GM18909 (cell line): ENCODE data around the gene TUBB.
A peak's percentile ranks its signal among the peaks of the same experiment; 100 is the strongest.
"Not testable (repeated sequence)": the region's sequence is repeated elsewhere in the genome, so short reads cannot be mapped to it uniquely, and the experiment has no call there.

Experiments used
- ATAC-seq: cut with Tn5 transposase; IDR thresholded peaks from one replicate; pipeline ENCODE4 v1.9.1; 2021; ENCODE audit warnings: mild to moderate bottlenecking; ENCODE audit not compliant: unreplicated experiment, poor library complexity

TUBB gene

DNA sequence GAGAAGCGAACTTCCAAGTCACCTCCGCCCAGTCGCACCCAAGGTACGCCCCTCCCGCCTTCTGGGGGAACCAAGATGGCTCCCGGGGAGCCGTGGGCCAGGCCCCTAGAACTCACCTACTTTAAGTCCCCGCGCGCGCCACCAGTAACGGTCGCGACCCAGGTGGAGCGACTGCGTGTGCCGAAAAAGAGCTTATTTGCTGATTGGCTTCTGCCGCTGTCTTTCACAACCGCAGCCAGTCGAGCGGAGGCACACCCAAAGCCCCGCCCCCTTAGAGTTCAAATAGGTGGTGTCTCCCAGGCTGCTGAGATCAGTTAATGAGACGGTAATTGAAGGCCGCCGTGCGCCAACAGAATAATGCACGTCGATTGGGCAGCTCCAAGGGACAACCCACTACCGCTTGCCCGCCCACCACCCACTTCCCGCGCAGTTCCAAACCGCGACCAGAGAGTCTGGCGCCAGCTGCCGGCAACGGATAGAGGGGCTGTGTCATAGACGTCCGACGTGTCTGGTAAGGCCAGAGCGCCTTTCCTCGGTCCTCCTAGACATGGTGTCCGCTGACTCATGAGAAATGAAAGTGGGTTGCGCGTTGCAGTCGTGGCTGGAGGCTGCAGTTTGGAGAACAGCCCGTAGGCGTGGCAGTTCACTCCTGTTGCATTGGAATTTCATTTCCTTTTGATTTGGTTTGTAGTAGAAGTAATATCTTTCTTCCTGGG is 2.9 kb upstream of the TUBB start, which contains the start of gene MDC1:
MDC1 (minus strand) TSS at position 153 of the 716 bp plus-strand sequence. CDS start 2,106 bp downstream, outside the sequence.
- peak; percentile 73 for ATAC-seq

DNA sequence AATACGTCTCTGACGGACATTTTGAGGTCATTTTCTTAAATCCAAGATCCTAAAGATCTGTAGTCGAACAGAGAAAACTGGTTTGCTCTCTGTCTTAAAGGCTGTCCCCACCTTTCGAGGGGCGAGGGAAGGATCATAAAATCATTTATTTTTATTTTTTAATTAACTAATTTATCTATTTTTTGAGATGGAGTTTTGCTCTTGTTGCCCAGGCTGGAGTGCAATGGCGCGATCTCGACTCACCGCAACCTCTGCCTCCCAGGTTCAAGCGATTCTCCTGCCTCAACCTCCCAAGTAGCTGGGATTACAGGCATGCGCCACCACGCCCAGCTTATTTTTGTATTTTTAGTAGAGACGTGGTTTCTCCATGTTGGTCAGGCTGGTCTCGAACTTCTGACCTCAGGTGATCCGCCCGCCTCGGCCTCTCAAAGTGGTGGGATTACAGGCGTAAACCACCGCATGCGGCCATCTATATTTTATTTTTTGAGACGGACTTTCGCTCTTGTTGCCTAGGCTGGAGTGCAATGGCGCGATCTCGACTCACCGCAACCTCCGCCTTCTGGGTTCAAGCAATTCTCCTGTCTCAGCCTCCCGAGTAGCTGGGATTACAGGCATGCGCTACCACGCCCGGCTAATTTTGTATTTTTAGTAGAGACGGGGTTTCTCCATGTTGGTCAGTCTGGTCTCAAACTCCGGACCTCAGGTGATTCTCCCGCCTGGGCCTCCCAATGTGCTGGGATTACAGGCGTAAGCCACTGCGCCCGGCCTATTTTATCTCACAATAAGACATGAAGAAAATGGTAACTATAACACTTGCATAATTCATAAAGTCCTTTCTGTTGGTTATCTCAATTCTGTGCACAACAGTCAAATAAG is 2.1 kb upstream of the TUBB start:
- ATAC-seq = not testable (repeated sequence)

DNA sequence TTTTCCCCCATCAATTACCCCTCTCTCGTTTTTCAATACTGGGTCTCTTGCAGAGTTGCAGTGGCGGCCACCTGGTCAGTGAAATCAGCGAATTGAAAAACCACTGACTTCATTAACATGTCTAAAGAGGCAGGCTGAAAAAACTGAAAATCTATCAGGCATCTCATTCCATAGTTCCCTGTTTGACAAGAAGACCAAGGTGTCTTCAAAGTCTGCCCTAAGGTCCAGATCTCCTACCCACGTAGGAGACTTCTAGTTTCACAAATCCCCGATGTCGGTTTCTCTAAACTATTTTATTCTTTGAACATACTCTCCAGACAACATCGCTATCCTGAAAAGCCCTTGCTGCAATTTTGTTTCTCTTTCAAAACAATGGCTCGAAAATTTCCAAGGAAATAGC is 796 bp upstream of the TUBB start:
- no peak for ATAC-seq

- no peak for ATAC-seq
These were observed 616 bp downstream of the TUBB start for GRCh38 chr6:30720738-30721197.

DNA sequence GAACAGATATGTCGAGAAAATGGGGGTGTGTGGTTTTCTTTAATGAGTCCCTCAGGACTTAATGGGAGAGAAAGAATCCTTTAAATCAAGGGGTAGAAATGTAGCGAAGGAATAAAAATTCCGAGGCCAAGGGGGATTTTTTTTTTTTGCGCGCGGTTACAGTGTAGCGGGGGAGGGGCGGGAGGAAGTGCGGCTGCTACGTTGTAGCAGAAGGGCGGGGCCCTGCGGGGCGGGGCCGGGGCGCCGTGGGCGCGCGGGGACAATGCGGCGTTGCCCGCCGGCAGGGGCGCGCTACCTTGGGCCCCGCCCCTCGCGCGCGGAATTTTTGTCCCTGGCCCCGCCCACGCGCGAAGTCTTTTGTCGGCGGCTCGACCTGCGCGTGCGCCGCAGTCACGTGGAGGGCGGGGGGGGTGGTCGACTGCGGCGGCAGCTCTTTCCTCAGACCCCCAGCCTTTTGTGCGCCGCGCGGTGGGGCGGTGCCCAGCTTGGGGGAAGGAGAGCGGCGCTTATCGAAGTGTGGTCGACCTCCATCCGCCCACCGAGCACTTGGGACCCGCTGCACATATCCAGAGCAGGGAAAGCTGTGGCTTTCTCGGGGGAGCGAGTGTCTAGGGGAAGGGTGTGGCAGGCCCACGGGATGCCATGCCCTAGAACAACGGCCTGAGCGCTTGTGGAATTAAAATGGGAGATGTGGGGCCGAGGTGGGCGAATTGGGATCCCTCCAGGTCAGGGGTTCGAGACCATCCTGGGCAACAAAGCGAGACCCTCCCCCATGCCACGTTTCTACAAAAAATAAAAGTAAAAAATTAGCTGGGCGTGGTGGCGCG is 1.3 kb downstream of the TUBB start:
- peak; percentile 35 for ATAC-seq

GRCh38 chr6:30722025-30722279 is 1.8 kb downstream of the TUBB start:
- not testable (repeated sequence) for ATAC-seq

GRCh38 chr6:30722280-30723112 is 2.3 kb downstream of the TUBB start:
- peak; percentile 25 for ATAC-seq

DNA sequence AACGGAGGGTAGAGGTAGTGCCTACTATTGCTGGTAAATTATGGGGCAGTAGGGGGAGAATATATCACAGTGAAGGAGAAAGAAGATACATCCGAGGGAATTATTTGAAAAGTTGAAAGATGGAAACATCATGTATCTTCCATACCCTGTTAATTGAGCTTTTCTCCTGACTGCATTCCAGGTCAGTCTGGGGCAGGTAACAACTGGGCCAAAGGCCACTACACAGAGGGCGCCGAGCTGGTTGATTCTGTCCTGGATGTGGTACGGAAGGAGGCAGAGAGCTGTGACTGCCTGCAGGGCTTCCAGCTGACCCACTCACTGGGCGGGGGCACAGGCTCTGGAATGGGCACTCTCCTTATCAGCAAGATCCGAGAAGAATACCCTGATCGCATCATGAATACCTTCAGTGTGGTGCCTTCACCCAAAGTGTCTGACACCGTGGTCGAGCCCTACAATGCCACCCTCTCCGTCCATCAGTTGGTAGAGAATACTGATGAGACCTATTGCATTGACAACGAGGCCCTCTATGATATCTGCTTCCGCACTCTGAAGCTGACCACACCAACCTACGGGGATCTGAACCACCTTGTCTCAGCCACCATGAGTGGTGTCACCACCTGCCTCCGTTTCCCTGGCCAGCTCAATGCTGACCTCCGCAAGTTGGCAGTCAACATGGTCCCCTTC is 3.1 kb downstream of the TUBB start:
- ATAC-seq = not testable (repeated sequence)

DNA sequence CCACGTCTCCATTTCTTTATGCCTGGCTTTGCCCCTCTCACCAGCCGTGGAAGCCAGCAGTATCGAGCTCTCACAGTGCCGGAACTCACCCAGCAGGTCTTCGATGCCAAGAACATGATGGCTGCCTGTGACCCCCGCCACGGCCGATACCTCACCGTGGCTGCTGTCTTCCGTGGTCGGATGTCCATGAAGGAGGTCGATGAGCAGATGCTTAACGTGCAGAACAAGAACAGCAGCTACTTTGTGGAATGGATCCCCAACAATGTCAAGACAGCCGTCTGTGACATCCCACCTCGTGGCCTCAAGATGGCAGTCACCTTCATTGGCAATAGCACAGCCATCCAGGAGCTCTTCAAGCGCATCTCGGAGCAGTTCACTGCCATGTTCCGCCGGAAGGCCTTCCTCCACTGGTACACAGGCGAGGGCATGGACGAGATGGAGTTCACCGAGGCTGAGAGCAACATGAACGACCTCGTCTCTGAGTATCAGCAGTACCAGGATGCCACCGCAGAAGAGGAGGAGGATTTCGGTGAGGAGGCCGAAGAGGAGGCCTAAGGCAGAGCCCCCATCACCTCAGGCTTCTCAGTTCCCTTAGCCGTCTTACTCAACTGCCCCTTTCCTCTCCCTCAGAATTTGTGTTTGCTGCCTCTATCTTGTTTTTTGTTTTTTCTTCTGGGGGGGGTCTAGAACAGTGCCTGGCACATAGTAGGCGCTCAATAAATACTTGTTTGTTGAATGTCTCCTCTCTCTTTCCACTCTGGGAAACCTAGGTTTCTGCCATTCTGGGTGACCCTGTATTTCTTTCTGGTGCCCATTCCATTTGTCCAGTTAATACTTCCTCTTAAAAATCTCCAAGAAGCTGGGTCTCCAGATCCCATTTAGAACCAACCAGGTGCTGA is 3.9 kb downstream of the TUBB start:
- ATAC-seq = not testable (repeated sequence)

DNA sequence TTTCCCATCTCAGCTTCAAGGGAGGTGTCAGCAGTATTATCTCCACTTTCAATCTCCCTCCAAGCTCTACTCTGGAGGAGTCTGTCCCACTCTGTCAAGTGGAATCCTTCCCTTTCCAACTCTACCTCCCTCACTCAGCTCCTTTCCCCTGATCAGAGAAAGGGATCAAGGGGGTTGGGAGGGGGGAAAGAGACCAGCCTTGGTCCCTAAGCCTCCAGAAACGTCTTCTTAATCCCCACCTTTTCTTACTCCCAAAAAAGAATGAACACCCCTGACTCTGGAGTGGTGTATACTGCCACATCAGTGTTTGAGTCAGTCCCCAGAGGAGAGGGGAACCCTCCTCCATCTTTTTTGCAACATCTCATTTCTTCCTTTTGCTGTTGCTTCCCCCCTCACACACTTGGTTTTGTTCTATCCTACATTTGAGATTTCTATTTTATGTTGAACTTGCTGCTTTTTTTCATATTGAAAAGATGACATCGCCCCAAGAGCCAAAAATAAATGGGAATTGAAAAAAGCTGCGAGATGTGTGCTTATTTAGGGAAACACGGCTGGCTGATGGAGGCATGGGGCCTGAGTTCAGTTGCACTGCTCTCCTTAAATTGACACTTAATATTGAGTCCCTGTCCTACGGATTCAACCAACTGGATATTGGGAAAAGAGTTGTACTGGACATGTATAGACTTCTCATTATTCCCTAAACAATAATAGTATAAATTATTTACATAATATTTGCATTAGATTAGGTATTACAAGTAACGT is 4.9 kb downstream of the TUBB start:
- ATAC-seq = no peak

DNA sequence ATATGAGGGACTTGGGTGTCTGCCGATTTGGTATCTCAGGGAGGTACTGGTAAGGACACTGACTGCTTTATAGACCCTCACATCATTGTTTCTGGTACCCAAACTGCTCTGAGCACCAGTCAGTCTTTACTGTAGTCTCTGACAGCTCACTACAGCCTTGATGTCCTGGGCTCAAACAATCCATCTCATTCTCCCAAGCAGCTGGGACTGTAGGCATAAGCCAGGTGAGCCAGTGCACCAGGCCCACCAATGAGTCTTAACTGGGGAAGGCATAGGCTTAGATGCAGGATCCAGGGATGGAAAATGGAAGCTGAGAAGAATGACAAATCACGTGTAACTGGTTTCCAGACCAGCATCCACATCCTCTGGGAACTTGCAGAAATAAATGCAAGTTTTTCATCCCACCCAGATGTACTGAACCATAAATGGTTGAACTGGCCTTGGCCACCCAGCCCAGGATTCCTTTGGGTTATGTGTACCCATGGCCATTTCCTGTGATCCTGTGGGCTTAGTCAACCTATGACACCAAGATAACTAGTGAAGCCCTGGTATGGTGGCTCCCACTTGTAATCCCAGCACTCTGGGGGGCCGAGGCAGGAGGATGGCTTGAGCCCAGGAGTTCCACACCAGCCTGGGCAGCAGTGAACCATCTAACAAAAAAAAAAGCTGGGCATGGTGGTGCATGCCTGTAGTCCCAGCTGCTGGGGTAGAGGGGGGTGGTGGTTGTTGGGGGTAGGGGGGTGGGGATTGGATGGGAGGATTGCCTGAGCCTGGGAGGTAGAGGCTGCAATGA is 5.8 kb downstream of the TUBB start:
- no peak for ATAC-seq

- no peak for ATAC-seq
These were observed 6.6 kb downstream of the TUBB start for GRCh38 chr6:30726506-30727413.

DNA sequence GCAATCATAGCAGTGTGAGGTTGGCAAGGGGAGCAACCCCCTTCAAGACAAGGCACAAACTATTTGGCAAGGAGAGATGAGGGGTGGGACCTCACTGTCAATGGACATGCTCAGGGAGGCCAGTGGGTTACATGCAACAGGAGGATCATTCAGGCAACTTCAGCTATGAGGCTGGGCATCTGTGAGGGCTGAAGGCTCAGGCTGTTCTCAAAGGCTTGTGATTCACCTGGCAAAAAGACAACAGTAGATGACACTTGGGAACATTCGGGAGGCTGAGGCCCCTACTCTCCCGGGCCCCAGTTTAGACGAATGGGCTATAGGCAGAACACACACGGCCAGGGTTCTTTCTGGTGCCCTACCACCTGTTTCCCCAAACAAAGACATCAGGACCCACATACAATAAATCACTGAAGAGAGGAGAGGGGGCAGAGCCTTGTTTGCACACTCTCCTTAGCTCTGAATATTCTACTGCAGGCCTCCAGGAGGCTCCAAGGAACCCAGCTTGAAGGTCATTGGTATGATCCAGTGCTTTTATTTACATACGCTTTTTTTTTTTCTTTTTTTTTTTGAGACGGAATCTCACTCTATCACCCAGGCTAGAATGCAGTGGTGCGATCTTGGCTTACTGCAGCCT is 7.9 kb downstream of the TUBB start:
- ATAC-seq = no peak

DNA sequence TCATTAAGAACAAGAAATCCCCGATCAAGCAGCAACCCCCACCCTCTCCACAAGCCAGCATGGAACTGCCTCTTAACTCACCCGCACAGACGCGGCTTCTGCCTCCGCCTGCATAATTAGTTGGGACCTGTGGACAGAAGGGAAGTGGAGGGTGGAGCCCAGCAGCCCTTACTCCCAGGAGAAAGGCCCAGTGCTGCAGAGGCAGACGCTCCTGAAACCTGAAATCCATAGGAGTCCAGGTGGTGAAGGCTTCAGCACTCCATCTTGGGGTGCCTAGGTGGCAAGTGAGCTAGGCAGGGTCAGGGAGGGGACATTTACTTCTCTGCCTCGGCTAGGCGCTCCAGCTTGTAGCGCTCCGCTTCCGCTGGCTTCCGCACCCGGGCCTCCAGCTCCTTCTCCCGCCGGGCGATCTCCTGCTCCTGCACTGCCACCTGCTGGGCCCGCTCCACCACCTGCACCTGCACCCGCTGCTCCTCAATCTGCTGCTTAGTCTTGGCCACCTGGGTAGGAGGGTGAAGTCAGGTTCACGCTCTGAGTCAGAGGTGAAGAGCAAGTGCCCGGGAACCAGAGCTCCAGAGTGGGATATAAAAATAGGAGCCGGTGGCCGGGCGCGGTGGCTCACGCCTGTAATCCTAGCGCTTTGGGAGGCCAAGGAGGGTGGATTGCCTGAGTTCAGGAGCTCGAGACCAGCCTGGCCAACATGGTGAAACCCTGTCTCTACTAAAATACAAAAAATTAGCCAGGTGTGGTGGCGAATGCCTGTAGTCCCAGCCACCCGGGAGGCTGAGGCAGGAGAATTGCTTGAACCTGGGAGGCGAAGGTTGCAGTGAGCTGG is 10.7 kb downstream of the TUBB start:
- ATAC-seq = peak; percentile 76
